IPS-20b (cell line): ENCODE results near the gene TDRD9.
"Not testable (repeated sequence)": the region's sequence is repeated elsewhere in the genome, so short reads cannot be mapped to it uniquely, and the experiment has no call there.

Experiments used
- H3K27ac ChIP-seq: one replicate; pipeline ENCODE4 v1.5.1; 2013; ENCODE audit warnings: low read length
- H3K27me3 ChIP-seq: 2 replicates; pipeline ENCODE4 v1.6.1; 2013; ENCODE audit warnings: mild to moderate bottlenecking, low read length, inconsistent platforms; ENCODE audit not compliant: insufficient read depth
- H3K36me3 ChIP-seq: 2 replicates; pipeline ENCODE4 v1.6.1; 2013; ENCODE audit warnings: low read depth, mild to moderate bottlenecking, inconsistent platforms, low read length, moderate library complexity; ENCODE audit not compliant: insufficient read depth
- H3K4me1 ChIP-seq: 2 replicates; pipeline ENCODE4 v1.6.1; 2013; ENCODE audit warnings: mild to moderate bottlenecking, control low read depth, inconsistent platforms, low read length, moderate library complexity; ENCODE audit not compliant: insufficient read depth
- H3K4me3 ChIP-seq: 2 replicates; pipeline ENCODE4 v1.5.1; 2013; ENCODE audit warnings: mild to moderate bottlenecking, low read length, inconsistent platforms
- H3K9ac ChIP-seq: 2 replicates; pipeline ENCODE4 v1.6.1; 2013; ENCODE audit warnings: low read depth, mild to moderate bottlenecking, inconsistent platforms, low read length, moderate library complexity
- H3K9me3 ChIP-seq: 2 replicates; pipeline ENCODE4 v1.6.1; 2013; ENCODE audit warnings: mild to moderate bottlenecking, low read depth, low read length, inconsistent platforms; ENCODE audit not compliant: insufficient read depth

Gene TDRD9

GRCh38 chr14:103886304-103887169 lies 41.7 kb upstream of the TDRD9 start:
- no peaks in the 10 kb centered on the region; the same call in 1 of the 2 replicates for H3K4me1 ChIP-seq
- no peaks in the 10 kb centered on the region for H3K9me3 ChIP-seq
- H3K9ac ChIP-seq = no peak overlapping the region
- no peaks in the 10 kb centered on the region for H3K27me3 ChIP-seq
- H3K4me3 ChIP-seq = no peak overlapping the region
- no peaks in the 10 kb centered on the region for H3K36me3 ChIP-seq
- H3K27ac ChIP-seq = no peak overlapping the region

GRCh38 chr14:103887170-103887501 lies 41.1 kb upstream of the TDRD9 start:
- Histone ChIP-seq H3K27me3 (no peaks in the 10 kb centered on the region), H3K4me1 (no peaks in the 10 kb centered on the region; the same call in 1 of the 2 replicates), H3K27ac (no peak overlapping the region), H3K36me3 (no peaks in the 10 kb centered on the region), H3K4me3 (no peak overlapping the region), H3K9ac (no peak overlapping the region), H3K9me3 (no peaks in the 10 kb centered on the region)

GRCh38 chr14:103887557-103888115 lies 40.6 kb upstream of the TDRD9 start:
- Histone ChIP-seq H3K4me3 (no peak overlapping the region), H3K9ac (no peak overlapping the region), H3K9me3 (no peaks in the 10 kb centered on the region), H3K36me3 (no peaks in the 10 kb centered on the region), H3K27me3 (no peaks in the 10 kb centered on the region), H3K27ac (no peak overlapping the region), H3K4me1 (no peaks in the 10 kb centered on the region; the same call in 1 of the 2 replicates)

GRCh38 chr14:103889002-103889312 lies 39.3 kb upstream of the TDRD9 start:
- H3K9ac ChIP-seq, H3K36me3 ChIP-seq, H3K27ac ChIP-seq, H3K27me3 ChIP-seq, H3K4me3 ChIP-seq, H3K9me3 ChIP-seq, H3K4me1 ChIP-seq: not testable (repeated sequence)

- Histone ChIP-seq H3K9ac (no peak overlapping the region), H3K4me3 (no peak overlapping the region), H3K27ac (no peak overlapping the region), H3K27me3 (no peaks in the 10 kb centered on the region), H3K36me3 (no peaks in the 10 kb centered on the region), H3K4me1 (no peaks in the 10 kb centered on the region; the same call in 1 of the 2 replicates), H3K9me3 (no peaks in the 10 kb centered on the region)
These were observed 38.8 kb upstream of the TDRD9 start for GRCh38 chr14:103889313-103890051.

- no peaks in the 10 kb centered on the region for H3K36me3 ChIP-seq
- H3K27ac ChIP-seq = no peak overlapping the region
- H3K9ac ChIP-seq = no peak overlapping the region
- no peak overlapping the region for H3K4me3 ChIP-seq
- no peaks in the 10 kb centered on the region for H3K27me3 ChIP-seq
- H3K9me3 ChIP-seq = no peaks in the 10 kb centered on the region
- H3K4me1 ChIP-seq = no peaks in the 10 kb centered on the region; the same call in 1 of the 2 replicates
These were observed 38.2 kb upstream of the TDRD9 start for GRCh38 chr14:103890052-103890371.

GRCh38 chr14:103890821-103891666 lies 37.2 kb upstream of the TDRD9 start:
- H3K4me1 ChIP-seq = no peaks in the 10 kb centered on the region; the same call in 1 of the 2 replicates
- H3K36me3 ChIP-seq = no peaks in the 10 kb centered on the region
- H3K4me3 ChIP-seq = no peak overlapping the region
- no peaks in the 10 kb centered on the region for H3K27me3 ChIP-seq
- no peak overlapping the region for H3K9ac ChIP-seq
- no peak overlapping the region for H3K27ac ChIP-seq
- H3K9me3 ChIP-seq = no peaks in the 10 kb centered on the region

GRCh38 chr14:103891667-103892215 lies 36.5 kb upstream of the TDRD9 start:
- Histone ChIP-seq H3K27me3 (no peaks in the 10 kb centered on the region; the same call in 1 of the 2 replicates), H3K36me3 (no peaks in the 10 kb centered on the region), H3K4me1 (no peaks in the 10 kb centered on the region), H3K4me3 (no peak overlapping the region), H3K27ac (no peak overlapping the region), H3K9me3 (peaks cover 5% of the 10 kb centered on the region; the same call in 1 of the 2 replicates), H3K9ac (no peak overlapping the region)

GRCh38 chr14:103892247-103892646 lies 36.0 kb upstream of the TDRD9 start:
- Histone ChIP-seq H3K4me3 (no peak overlapping the region), H3K4me1 (no peaks in the 10 kb centered on the region), H3K27me3 (no peaks in the 10 kb centered on the region; the same call in 1 of the 2 replicates), H3K9ac (no peak overlapping the region), H3K27ac (no peak overlapping the region), H3K36me3 (no peaks in the 10 kb centered on the region), H3K9me3 (peaks cover 5% of the 10 kb centered on the region; the same call in 1 of the 2 replicates)

GRCh38 chr14:103894034-103894722 lies 34.1 kb upstream of the TDRD9 start:
- H3K27ac ChIP-seq = no peak overlapping the region
- H3K4me3 ChIP-seq = no peak overlapping the region
- no peaks in the 10 kb centered on the region; the same call in 1 of the 2 replicates for H3K27me3 ChIP-seq
- no peak overlapping the region for H3K9ac ChIP-seq
- no peaks in the 10 kb centered on the region for H3K36me3 ChIP-seq
- H3K4me1 ChIP-seq = no peaks in the 10 kb centered on the region
- peaks cover 5% of the 10 kb centered on the region; the same call in 1 of the 2 replicates for H3K9me3 ChIP-seq

GRCh38 chr14:103894723-103895059 lies 33.6 kb upstream of the TDRD9 start:
- Histone ChIP-seq H3K9ac (no peak overlapping the region), H3K4me3 (no peak overlapping the region), H3K27ac (no peak overlapping the region), H3K4me1 (no peaks in the 10 kb centered on the region), H3K36me3 (no peaks in the 10 kb centered on the region), H3K9me3 (peaks cover 5% of the 10 kb centered on the region; the same call in 1 of the 2 replicates), H3K27me3 (no peaks in the 10 kb centered on the region; the same call in 1 of the 2 replicates)
